Loucy (cell line): ENCODE measurements around the gene SMC3.

ENCODE experiments used
- H2AFZ ChIP-seq: fragments of 200-600 bp; sonication (generic); 2 replicates; pipeline ENCODE4 v1.6.0; 2016; ENCODE audit warnings: antibody characterized with exemption, mild to moderate bottlenecking, low read length, moderate library complexity
- H3F3A ChIP-seq: fragments of 200-600 bp; 2 replicates; pipeline ENCODE4 v1.6.0; 2016; ENCODE audit warnings: antibody characterized with exemption, low read depth, mild to moderate bottlenecking
- H3K27me3 ChIP-seq: fragments of 200-600 bp; sonication (generic); 2 replicates; pipeline ENCODE4 v1.6.1; 2014; ENCODE audit warnings: low read length, mild to moderate bottlenecking; ENCODE audit not compliant: insufficient read depth, poor library complexity, severe bottlenecking
- H3K36me3 ChIP-seq: fragments of 200-600 bp; sonication (generic); 2 replicates; pipeline ENCODE4 v1.6.1; 2016; ENCODE audit warnings: low read length; ENCODE audit not compliant: insufficient read depth
- H3K4me1 ChIP-seq: fragments of 200-600 bp; sonication (generic); 2 replicates; pipeline ENCODE4 v1.5.1; 2014; ENCODE audit warnings: low read length, mild to moderate bottlenecking; ENCODE audit not compliant: insufficient read depth, poor library complexity, severe bottlenecking
- H3K4me2 ChIP-seq: fragments of 200-600 bp; sonication (generic); 2 replicates; pipeline ENCODE4 v1.6.0; 2014; ENCODE audit warnings: antibody characterized with exemption, low read length, low read depth, mild to moderate bottlenecking; ENCODE audit not compliant: poor library complexity, severe bottlenecking
- H3K4me3 ChIP-seq: fragments of 200-600 bp; sonication (generic); 2 replicates; pipeline ENCODE4 v1.5.1; 2014; ENCODE audit warnings: low read length, mild to moderate bottlenecking, mixed read lengths; ENCODE audit not compliant: poor library complexity, severe bottlenecking
- H3K79me2 ChIP-seq: fragments of 200-600 bp; sonication (generic); 2 replicates; pipeline ENCODE4 v1.6.1; 2014; ENCODE audit warnings: low read length; ENCODE audit not compliant: insufficient read depth
- H3K9ac ChIP-seq: fragments of 200-600 bp; sonication (generic); 2 replicates; pipeline ENCODE4 v1.6.0; 2014; ENCODE audit warnings: mild to moderate bottlenecking, low read depth, low read length, moderate library complexity; ENCODE audit not compliant: poor library complexity, severe bottlenecking
- H3K9me2 ChIP-seq: fragments of 200-600 bp; sonication (generic); replicated peaks from 2 replicates; pipeline ENCODE4 v1.6.1; 2016; ENCODE audit warnings: low read depth, low read length, mixed read lengths
- H3K9me3 ChIP-seq: fragments of 200-600 bp; sonication (generic); 2 replicates; pipeline ENCODE4 v1.6.1; 2014; ENCODE audit warnings: mild to moderate bottlenecking, antibody characterized with exemption, low read length, low read depth; ENCODE audit not compliant: insufficient read depth
- H4K20me1 ChIP-seq: fragments of 200-600 bp; sonication (generic); 2 replicates; pipeline ENCODE4 v1.6.0; 2014; ENCODE audit warnings: antibody characterized with exemption, low read length, mild to moderate bottlenecking; ENCODE audit not compliant: insufficient read depth, poor library complexity, severe bottlenecking
- CTCF ChIP-seq: fragments of 200-600 bp; sonication (generic); conservative IDR thresholded peaks from 2 replicates; pipeline ENCODE4 v1.5.1; 2014; ENCODE audit warnings: mild to moderate bottlenecking, antibody characterized with exemption, low read length
- EZH2phosphoT487 ChIP-seq: fragments of 200-600 bp; IDR thresholded peaks from 2 replicates; pipeline ENCODE4 v1.6.1; 2018; ENCODE audit warnings: antibody characterized with exemption, mild to moderate bottlenecking, moderate library complexity, borderline replicate concordance

The SMC3 gene

GRCh38 chr10:110642204-110643034 is 74.9 kb downstream of the SMC3 start:
- Histone ChIP-seq H3K27me3 (no peaks in the 10 kb centered on the region), H3K4me3 (no peak overlapping the region), H3K36me3 (no peaks in the 10 kb centered on the region), H3K4me2 (no peak overlapping the region), H3K4me1 (peaks cover 12% of the 10 kb centered on the region), H3K79me2 (no peaks in the 10 kb centered on the region), H4K20me1 (no peaks in the 10 kb centered on the region), H3K9me2 (no peaks in the 10 kb centered on the region), H2AFZ (no peak overlapping the region), H3K9me3 (no peaks in the 10 kb centered on the region), H3F3A (peaks cover 5% of the 10 kb centered on the region; the same call in 1 of the 2 replicates), H3K9ac (no peak overlapping the region)
- TF ChIP-seq CTCF: no peak
- TF ChIP-seq EZH2phosphoT487: no peak

GRCh38 chr10:110643035-110643652 is 75.6 kb downstream of the SMC3 start:
- Histone ChIP-seq H3K9me3 (no peaks in the 10 kb centered on the region), H4K20me1 (no peaks in the 10 kb centered on the region), H3K79me2 (no peaks in the 10 kb centered on the region), H3F3A (peaks cover 5% of the 10 kb centered on the region; the same call in 1 of the 2 replicates), H3K9ac (no peak overlapping the region), H3K36me3 (no peaks in the 10 kb centered on the region), H3K4me1 (peaks cover 12% of the 10 kb centered on the region), H3K4me2 (no peak overlapping the region), H3K9me2 (no peaks in the 10 kb centered on the region), H3K27me3 (no peaks in the 10 kb centered on the region), H2AFZ (no peak overlapping the region), H3K4me3 (no peak overlapping the region)
- TF ChIP-seq CTCF: no peak
- TF ChIP-seq EZH2phosphoT487: no peak

- H3K79me2 ChIP-seq: no peaks in the 10 kb centered on the region
- H3K36me3 ChIP-seq: no peaks in the 10 kb centered on the region
- TF ChIP-seq EZH2phosphoT487: no peak
- no peak within 1 kb of the TSS for H2AFZ ChIP-seq
- H3K9me3 ChIP-seq: no peaks in the 10 kb centered on the region
- peaks cover 12% of the 10 kb centered on the region for H3K4me1 ChIP-seq
- no peaks in the 10 kb centered on the region for H3K9me2 ChIP-seq
- no peaks in the 10 kb centered on the region for H3K27me3 ChIP-seq
- H3K9ac ChIP-seq: no peak within 1 kb of the TSS
- H3K4me3 ChIP-seq: no peak within 1 kb of the TSS
- no peak within 1 kb of the TSS for H3K4me2 ChIP-seq
- H3F3A ChIP-seq: peaks cover 5% of the 10 kb centered on the region; the same call in 1 of the 2 replicates
- no peaks in the 10 kb centered on the region for H4K20me1 ChIP-seq
Observed at GRCh38 chr10:110643653-110644597, 76.4 kb downstream of the SMC3 start, which contains the start of gene RBM20. RBM20 (plus strand) TSS chr10:110644336; CDS start chr10:110644455, 119 bp downstream.
